NOMO-1 (cell line): ENCODE data around the gene ANK3.

Source experiments
- DNase-seq, 2 experiments: peaks; one replicate each; lab custom pipeline; 2025; ENCODE audit not compliant: unreplicated experiment in 2 of 2; lab: John Stamatoyannopoulos, UW

The ANK3 gene

DNA sequence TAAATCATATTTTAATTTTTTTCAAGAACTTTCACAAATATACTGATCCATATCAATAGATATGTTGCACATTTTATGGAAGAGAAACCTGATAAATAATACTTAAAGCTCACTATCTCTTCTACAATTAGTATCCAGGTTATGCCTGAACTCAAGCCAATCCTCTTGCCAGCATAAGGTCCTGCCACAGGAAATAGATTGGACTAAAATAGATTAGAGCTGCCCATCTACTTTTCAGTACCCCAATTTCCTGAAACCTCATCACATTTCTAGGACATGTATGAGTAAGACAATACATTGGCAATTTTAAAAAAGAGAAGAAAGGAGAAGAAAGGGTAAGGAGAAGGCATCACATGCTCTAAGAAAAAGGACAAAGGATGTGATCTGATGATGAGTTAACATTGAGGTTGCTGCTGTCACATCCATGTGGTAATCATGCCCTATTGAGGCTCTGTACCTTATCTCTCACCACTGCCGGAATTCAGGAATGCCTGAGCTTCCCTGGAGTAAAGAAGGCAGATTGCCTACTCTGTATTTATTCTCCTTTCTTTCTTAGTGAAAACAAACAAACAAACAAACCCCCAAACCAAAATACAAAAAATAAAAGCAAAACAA lies 199.7 kb downstream of the ANK3 start:
- DNase-seq, result no peak

DNA sequence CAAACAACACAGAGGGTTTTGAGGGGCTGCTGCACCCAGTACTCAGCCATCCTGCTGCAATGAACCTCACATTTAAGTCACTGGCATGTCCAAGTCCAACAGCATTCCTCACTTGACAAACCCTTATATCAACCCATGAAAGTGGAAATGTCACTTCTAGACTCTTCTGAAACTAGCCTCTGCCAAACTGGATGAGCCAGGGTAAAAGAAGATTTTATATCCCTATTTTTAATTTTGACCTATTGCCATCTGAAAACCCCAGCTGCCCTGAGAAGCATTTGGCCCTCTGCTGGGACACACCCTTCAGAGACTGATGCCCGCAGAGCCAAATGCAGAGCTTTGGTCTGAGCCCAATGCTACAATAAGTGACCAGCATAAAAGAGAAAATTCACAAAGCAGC lies 201.1 kb downstream of the ANK3 start:
- no peak for DNase-seq

DNA sequence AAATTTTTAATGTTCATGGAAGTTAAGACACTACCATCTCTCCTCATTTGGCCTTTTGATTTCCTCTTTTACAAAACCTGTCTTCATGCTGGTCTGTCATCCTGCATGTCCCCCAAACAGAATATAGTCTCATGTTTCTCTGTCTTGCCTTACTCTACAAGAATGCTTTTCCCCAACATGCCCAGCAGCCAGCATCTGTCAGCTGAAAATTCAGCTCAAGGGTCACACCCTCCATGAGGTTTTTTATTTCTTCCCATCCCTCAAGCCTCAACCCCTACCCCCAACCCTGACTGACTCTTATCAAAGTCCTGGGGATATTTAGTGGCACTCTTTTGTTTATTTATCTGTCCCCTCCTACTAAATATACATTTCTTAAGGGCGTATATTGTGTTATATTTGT lies 202.0 kb downstream of the ANK3 start:
- no peak for DNase-seq

DNA sequence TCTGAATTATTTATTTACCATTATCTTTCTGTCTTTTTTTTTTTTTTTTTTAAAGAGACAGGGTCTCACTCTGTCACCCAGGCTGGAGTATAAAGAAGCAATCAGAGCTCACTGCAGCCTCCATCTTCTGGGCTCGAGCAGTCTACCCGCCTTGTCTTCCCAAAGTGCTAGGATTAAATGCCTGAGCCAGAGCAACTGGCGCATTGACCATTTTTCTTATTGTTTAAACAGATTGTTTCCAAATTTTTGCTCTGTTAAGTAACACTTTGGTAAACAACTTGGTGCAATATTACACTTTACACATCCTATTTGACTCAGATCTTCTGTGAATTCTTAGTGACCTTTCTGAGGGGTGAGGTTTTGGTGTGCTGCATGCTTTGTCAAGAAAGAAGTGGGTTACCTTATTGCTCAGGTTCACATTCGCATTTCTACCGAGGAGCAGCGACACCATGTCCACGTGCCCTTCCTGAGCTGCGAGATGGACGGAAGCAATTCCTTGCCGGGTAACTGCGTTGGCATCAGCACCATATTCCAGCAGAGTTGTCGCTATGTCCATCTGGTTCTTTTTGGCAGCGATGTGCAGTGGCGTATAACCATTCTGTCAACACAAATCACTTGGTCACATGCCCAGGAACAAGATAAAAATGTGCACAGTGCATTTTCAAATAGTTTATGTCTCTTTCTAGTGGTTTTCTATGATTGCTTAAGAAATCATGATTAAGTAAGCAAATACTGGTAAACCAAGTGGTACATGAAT lies 203.2 kb downstream of the ANK3 start:
- DNase-seq, result no peak

DNA sequence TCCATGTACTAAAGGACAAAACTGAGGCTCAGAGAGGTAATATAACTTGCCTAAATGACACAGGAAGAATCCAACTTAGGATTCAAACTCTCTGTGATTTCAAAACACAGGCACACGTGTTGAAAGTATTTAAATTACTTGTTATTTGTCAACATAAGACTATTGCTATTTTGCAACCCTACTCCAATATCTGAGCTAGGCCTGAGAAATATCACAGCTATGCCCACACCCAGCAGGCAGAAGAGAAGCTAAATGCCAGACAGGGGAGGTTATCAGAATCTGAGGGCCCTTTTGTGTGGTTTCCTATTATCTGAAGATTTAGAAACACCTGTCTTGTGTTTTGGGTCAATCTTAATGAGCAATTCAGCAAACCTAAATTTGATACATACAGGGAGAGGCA lies 204.3 kb downstream of the ANK3 start:
- DNase-seq, result no peak

DNA sequence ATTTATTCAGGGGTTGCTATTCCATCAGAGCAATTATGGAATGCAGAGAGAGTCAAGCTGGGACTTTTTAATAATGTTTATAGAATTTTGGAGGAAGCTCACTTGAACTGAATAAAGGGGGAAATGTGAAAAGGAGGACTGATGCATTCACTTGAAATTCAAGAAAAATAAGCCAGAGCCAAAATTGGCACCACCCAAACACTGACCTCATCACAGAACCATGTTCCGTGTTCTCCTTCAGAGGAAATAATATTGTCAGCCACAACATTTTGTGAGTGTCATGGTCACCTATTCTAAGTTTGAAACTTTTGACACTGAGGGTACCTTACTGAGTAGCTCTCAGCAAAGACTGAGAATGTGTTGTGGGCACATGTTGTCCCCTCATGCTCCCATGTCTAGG lies 207.0 kb downstream of the ANK3 start:
- no peak for DNase-seq

DNA sequence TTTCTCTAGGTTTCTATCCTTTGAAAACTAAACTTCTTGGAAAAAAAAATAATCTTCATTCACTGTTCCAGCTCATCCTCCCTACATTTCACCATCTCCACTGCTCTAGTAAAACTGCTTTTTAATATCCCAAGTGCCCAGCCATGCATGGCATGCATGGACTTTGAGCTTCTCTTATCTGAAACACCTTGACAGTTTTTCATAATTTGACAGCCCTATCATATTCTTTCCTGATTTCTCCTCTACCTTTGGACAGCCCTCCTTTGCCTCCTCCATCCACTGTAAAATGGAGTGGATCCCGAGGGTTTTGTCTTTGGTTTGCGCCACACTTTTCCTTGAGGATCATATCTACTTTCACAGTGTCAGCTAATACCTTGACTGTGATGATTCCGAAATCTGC lies 212.8 kb downstream of the ANK3 start:
- DNase-seq, result no peak

DNA sequence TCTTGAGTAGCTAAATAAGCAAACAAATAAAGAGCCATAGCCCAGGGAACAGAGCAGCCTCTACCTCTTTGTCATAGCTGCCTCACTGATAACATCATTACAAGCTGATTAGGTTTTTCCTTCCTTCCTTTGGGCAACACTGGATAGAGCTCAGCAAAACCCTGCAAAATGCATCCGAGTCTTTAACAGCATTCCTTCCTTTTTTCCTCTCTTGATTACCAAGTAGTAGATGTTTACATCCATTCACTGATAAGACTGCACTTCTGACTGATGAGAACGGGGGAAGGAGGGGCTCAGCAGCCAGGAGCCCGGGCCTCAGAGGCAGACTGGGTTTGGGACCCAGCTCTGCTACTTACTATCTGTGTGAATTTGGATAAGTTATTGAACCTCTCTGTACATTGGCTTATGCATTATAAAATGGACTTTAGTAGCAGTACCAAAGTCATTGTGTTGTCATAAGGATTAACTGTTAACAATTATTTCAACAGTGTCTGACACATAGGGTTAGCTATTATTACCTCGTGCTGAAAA lies 214.2 kb downstream of the ANK3 start:
- no peak for DNase-seq

DNA sequence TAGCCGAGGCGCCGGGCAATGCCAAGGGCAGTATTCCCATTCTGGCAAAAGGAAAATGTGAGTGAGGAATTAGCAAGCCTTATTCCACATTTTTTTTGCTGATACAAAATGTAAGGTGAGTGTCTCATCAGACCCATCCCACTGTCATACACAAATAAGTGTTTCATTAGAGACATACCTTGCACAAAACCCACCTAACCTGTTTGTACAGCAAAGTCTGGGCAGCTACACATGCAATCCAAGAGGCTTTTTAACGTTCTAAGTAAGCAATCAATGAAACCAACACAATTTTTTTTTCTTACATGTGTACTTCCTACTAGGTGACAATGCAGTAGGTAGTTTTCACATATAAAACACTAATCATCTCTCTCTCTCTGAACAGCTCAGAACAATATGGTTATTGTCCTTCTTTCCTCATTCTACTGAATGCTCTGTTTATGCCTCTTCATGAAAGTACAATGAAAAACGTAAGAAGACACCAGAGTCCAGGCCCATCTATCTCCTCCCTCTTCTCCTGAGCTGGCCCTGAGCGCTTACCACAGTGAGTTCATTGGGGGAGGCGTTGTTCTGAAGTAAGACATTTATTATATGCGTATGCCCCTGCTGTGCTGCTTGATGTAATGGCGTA lies 217.2 kb downstream of the ANK3 start:
- no peak for DNase-seq

DNA sequence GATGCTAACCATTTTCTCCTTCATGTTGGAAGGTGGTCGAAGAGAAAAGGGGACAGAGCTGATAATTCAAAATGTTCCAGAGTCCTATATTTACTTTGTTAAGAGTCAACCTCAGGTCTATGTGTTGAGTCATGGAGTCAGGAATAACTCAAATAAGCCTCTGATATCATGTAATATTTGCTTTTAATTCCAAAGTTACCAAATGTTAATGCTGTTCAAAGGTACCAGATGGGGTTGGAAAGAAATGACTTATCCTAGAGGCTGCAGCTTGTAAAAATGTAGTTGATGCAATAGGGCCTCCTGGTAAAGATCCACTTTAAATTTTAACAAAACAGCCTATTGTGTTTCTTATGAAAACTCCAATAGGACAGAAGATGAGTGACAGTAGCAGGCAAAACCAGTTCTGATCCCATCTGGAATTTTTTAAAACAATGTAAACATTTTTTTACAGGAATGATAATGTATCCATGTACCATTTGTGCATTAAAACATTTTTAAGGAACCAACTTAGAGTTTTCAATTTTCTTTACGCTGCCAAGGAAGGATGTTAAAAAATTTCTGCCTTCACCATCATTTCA lies 218.2 kb downstream of the ANK3 start:
- DNase-seq, result no peak

DNA sequence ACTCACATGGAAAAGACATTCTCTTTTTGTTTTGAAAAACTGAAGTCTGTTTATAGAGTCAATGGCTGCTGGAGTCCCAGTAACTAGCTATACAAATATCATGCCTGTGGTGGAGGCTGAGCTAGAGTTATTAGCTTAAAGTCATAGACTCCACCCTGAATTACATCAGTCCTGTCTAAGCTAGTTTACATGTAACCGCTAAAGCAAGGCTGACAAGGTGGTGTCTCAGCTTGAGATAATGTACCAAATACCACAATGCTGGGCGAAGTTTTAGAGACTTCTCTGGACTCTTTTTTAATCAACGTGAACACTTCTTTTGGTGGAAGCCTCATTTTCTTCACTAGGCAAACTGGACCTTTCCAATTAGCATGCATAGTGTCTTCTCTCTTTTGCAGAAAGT lies 219.4 kb downstream of the ANK3 start:
- no peak for DNase-seq

DNA sequence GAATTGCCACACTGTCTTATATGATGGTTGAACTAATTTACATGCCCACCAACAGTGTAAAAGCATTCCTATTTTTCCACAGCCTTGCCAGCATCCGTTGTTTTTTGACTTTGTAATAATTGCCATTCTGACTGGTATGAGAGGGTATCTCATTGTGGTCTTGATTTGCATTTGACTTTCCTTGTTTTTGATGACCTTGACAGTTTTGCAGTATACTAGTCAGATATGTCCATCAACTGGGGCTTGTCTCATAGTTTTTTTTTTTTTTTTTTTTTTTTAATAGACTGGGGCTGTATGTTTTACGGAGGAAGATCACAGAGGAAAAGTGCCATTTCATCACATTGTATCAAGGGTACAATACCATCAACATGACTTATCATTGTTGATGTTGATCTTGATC lies 220.6 kb downstream of the ANK3 start:
- no peak for DNase-seq

DNA sequence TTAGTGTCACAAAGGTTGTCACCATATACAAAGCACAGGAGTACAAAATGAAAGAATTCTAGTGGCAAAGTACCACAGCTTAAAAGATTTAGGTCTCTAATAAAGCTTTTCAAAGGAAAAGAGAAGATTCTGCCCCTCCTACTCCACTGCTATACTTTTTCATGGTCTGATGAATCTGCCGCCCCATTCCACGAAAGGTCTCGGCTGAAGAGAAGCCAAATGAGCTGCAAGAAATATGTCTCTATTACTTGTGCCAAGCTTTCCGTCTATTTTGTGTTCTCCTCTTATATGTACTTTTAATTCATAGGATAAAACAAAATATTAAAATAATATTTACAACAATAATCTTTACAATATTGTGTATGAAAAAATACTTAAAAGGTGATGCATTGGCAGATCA lies 222.6 kb downstream of the ANK3 start:
- no peak for DNase-seq

DNA sequence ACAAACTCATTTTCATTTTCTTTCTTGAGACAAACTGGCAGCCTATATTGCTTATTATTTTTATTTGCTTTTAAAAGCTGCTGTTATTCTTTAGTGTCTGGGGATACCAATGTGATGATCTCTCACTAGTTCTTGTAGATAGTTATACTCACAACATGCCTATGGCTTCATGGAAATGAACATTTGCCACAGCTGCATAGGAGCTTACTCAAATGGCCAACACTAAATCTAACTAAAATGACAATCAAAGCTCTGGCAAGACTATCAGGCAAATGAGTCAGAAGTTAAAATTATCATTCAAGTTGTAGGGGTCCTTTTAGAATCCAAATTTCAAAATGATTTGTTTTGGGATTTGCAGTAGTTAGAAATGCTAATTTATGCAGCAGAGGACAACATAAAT lies 225.9 kb downstream of the ANK3 start:
- DNase-seq, result no peak

DNA sequence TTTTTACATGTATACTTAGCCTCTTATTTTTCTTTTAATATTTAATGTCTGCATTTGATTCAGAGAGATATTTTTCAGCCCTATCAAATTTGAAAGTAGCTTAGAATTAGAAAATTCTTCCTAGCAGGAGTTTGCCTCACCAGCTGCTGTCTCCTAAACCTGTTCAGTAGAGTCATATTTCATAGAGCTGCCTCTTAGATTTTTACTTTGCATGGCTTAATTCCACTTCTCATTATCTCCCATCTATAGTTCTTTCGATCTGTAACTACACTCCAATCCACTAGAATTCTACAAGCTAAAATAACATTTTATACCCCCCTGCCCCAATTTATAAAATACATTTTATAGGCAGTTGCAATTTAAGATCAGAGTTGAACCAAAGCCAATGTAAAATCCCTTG lies 227.0 kb downstream of the ANK3 start:
- DNase-seq, result no peak

DNA sequence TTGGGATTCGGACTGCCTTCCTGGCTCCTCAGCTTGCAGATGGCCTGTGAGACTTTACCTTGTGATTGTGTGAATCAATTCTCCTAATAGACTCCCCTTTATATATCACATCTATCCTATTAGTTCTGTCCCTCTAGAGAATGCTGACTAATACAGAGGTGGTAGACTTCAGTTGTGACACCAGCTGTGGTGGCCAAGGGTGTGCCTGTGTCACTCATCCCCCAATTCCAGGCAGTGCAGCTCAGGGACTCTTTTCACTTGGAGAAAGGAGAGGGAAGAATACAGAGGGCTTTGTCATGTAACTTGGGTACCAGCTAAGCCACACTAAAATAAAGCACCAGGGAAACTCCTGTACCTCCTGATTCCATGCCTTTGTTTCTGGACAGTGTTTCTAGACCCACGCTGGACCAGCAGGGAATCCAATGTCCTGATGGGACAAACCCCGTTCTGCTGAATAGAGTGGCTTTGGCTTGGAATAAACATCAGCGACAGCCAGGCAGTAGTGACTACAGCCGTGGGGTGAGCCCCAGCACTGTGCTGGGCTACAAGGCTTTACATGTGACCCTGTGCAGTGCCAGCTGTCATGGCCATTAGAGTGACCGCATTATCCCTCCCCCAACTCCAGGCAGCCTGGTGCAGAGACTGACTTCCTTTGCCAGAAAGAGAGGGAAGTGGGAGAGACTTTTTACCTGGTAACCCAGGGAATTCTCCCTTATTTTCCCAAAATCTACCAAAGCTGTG lies 233.6 kb downstream of the ANK3 start:
- no peak for DNase-seq

DNA sequence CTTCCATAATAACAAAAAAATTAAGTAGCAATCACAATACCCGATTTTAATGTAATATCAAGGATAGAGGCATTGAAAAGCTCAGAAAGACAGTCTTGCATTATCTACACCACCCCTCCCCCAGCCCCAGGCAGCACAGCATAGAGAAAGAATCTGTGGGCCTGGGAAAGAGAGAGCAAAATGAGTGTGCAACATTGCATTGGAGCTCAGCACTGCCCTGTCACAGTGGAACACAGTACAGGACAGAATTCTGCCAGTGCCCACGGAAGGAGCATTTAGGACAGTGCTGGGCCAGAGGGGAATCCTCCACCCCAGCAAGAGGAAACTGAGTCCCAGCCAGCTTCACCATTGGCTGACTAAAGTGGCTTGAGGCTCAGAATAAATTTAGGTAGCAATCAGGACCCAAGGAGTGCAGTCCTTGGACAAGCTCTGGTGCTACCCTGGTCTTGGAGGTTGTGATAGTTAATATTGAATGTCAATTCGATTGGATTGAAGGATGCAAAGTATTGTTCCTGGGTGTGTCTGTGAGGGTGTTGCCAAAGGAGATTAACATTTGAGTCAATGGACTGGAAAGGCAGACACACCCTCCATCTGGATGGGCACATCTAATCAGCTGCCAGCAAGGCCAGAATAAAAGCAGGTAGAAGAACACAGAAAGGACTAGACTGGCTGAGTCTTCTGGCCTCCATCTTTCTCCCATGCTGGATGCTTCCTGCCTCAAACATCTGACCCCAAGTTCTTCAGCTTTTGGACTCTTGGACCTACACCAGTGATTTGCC lies 234.4 kb downstream of the ANK3 start:
- DNase-seq, result no peak

DNA sequence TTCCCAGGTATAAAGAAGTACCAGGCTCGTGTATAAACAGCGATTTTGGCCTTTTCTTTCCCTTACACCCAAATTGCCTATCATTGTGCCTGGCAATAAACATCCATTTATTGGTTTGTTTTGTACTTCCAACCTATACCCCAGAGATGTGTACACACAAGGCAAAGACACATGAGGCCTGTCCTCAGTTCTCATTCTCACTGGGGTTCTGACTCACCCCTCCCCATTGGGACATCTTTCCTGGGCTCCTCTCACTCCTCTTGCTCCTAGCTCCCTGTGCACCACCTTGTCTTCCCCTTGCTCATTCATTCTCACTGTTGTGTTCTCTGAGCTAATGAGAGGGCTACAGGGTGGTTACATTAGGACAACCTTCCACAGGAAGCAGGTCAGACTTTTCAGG lies 240.7 kb downstream of the ANK3 start:
- DNase-seq, result no peak

DNA sequence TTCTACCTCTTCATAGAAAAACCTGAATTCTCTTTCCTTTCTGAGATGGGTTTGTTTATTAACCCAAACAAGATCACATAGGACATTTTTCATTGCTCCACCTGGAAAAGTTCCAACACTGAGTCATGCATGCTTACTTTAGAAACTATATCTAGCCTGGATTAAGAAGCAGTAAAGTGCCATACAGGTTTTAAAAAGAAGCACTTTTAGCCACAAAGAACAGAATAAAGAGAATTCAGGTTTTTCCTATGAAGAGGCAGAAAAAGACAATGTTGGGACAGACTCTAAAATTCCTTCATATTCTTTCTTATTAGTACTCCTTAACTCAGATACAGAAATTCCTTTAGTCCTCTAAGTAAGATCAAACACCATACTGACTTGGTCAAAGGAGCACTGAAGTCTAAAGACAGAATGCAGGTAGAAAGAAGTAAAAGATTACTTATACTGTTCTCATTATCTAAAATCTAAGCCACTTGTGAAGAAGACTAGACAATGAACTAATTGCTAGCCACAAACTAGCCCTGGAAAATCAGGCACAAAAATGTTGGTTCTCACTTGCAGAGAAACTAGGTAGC lies 241.3 kb downstream of the ANK3 start:
- DNase-seq, result no peak
